Endothelial cell of hepatic sinusoid (primary cell): ENCODE results near the gene TCFL5.

ENCODE experiments used
- in situ Hi-C: cut with HindIII; loops from 2 replicates; pipeline ENCODE4 v1.10.0; 2017; ENCODE audit warnings: low sequenced_read_pairs

Gene TCFL5

DNA sequence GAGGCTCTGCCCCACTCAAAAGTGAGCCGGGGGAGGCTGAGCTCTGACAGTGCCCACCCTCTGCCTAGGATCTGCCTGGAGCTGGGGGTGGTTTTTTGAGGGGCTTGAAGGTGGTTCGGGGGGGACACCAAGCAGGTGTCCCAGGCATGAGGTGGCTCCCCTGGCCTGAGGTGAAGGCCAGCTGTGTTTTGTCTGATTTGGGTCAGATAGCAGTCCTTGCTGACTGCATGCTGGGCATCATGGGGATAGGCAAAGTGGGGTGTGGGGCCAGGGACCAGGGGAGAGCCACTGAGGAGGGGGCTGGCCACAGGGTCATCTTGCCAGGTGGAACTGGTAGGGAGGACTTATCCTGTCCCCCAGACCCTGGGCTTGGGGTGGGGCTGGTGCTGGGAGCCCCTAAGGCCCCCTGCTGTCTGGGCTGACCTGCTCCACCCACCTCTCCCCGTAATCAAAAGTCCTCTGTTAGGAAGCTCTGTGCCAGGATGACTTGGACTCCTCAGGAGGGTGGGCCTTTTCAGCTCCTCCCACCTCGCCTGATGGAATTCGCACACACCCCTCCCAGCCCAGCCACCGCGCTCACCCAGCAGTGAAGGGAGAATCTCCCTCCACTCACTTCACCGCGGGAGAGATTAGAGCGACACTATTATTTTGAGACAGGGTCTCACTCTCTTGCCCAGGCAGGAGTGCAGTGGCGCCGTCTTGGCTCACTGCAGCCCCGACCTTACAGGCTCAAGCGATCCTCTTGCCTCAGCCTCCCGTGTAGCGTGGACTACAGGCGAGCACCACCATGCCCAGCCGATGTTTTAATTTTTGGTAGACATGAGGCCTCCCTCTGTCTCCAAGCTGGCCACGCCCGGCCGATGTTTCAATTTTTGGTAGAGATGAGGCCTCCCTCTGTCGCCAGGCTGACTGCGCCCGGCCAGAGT is 46.3 kb downstream of the TCFL5 start:
- in situ Hi-C loops: loop anchor here (5.0 kb wide), 4 partner anchors 42 to 103 kb away; no protein-coding TSS in a partner anchor

DNA sequence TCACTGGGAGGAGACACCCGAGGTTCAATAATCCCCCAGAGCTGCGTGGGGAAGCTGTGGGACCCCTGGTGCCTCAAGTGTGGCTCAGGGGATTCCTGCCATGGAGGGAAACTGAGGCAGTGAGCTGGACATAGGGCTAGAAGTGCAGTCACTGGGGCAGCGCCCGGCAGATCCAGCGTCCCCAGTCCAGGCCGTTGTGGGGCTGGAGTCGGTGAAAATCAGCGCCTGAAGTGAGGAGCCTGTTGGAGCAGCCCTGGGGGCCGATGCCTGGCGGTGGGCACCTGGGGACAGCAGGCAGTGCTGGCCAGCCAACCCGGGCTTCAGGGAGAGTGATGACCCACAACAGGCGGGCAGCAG is 46.9 kb downstream of the TCFL5 start:
- in situ Hi-C loops: loop anchor here (5.0 kb wide), 4 partner anchors 42 to 102 kb away; no protein-coding TSS in a partner anchor

- in situ Hi-C loops: no loop called here
Measured at GRCh38 chr20:62814060-62814708, 47.4 kb downstream of the TCFL5 start.

DNA sequence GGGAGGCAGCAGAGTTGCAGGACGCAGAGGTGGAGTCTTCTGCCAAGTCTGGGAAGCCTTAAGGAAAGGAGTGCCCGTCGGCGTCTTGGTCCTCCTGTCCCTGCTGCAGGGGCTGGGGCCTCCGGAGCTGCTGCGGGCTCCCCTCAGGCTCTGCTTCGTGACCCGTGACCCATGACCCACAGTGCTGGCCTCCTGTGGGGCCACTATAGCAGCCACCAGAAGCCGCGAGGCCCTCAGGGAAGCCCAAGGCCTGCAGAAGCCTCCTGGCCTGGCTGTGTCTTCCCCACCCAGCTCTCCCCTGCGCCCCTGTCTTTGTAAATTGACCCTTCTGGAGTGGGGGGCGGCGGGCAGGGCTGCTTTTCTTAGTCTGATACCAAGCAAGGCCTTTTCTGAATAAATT is 48.0 kb downstream of the TCFL5 start:
- in situ Hi-C loops: no loop called here

- in situ Hi-C loops: no loop called here
Measured at GRCh38 chr20:62812907-62813200, 48.8 kb downstream of the TCFL5 start.

- in situ Hi-C loops: no loop called here
Measured at GRCh38 chr20:62812181-62812906, 49.3 kb downstream of the TCFL5 start.

DNA sequence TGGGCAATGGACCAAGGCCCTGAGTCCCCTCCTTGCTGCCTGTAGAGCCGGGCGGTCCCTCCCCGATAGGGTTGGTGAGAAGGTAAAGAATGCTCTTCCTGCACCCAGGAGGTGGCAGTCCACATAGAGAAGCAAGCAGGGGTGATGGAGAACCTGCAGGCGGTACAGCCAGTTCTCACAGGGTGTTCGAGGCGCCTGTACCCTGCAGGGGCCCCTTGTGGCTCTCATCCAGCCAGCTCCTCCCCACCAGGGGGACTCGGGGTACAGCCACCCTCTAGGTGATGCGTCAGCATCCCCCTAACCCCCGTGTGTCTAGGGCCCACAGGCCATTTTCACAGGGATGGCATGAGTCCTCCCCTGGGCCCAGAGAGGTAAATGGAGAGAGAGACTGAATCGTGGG is 49.9 kb downstream of the TCFL5 start:
- in situ Hi-C loops: no loop called here

- in situ Hi-C loops: no loop called here
Measured at GRCh38 chr20:62811320-62811719, 50.3 kb downstream of the TCFL5 start.

GRCh38 chr20:62809530-62810428 is 51.8 kb downstream of the TCFL5 start:
- in situ Hi-C loops: no loop called here

- in situ Hi-C loops: no loop called here
Measured at GRCh38 chr20:62808211-62808865, 53.3 kb downstream of the TCFL5 start.

- in situ Hi-C loops: no loop called here
Measured at GRCh38 chr20:62807444-62808210, 54.0 kb downstream of the TCFL5 start.

DNA sequence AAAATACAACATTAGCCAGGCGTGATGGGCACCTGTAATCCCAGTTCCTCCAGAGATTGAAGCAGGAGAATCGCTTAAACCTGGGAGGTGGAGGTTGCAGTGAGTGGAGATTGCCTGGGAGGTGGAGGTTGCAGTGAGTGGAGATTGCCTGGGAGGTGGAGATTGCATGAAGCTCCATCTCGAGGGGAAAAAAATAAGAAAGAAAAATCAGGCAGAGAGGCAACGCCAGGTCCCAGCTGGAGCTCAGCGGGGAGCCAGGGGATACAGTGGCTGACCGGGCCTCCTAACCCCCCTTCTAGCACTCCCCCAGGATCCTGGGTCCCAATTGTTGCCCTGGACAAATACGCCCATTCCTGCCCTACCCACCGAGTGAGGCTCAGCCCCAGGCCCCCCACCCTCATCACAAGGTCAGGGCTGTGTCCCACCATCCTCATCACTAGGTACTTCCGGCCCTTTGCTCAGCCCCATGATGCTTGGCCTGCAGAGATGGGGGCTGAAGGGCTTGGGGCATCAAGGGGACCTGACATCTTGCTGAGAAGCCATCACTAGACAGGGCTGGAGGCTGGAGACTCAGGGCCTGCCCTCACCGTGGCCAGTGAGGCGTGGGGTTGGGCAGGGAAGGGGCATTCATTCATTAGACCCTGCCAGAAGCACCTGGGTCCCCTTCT is 55.1 kb downstream of the TCFL5 start:
- in situ Hi-C loops: no loop called here

- in situ Hi-C loops: no loop called here
Measured at GRCh38 chr20:62805711-62806382, 55.8 kb downstream of the TCFL5 start.

DNA sequence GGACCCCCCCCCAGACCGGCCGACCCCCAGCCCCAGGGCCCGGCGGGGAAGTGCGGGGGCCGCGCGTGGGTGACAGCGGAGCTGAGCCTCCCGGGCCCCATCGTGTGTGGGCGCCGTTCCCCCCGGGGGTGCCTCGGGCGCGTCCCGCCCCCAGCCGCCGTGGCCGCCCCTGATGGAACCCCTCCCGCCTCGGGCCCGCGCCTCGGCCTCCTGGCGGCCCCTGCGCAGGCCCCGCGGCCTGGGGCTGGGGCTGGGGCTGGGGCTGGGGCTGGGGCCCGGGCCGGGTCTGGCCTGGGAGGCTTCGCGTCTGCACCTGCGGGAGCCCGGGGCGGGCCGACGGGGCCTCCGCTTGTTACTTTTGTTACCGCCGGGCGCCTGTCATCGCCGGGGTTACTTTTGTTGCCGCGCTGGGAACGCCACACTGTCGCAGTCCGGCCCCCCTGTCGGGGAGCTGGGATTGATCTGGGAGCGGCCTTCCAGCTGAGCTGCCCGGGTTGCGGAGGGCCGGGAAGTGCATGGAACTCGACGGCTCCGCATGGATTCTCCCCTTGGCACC is 56.4 kb downstream of the TCFL5 start:
- in situ Hi-C loops: no loop called here

DNA sequence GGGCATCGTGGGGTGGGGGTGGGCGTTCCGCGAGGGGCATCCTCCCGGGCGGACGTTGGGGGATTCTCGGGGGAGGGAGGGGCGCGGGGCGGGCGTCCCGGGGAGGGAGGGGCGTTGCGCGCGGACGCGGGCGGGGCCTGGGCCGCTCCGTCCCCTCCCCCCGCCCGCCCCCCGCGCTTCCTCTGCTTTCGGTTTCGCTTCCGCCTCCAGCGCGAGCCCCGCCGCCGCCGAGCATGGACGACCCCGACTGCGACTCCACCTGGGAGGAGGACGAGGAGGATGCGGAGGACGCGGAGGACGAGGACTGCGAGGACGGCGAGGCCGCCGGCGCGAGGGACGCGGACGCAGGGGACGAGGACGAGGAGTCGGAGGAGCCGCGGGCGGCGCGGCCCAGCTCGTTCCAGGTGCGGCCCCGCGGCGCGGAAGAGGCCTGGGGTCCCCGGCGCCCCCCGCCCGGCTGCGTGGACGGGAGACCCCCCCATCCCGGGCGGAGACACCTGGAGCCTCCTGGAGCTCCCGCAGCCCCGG is 56.9 kb downstream of the TCFL5 start, which contains the start of gene OGFR:
Gene OGFR, plus strand, starts transcription at position 209 of the 528 bp plus-strand sequence. Its CDS starts 25 bp downstream, at position 234.
- in situ Hi-C loops: no loop called here

- in situ Hi-C loops: no loop called here
Measured at GRCh38 chr20:62804021-62804626, 57.5 kb downstream of the TCFL5 start.

GRCh38 chr20:62802026-62802712 is 59.5 kb downstream of the TCFL5 start:
- in situ Hi-C loops: no loop called here
